ENCODE measurements around the gene ZSCAN12.

DNA sequence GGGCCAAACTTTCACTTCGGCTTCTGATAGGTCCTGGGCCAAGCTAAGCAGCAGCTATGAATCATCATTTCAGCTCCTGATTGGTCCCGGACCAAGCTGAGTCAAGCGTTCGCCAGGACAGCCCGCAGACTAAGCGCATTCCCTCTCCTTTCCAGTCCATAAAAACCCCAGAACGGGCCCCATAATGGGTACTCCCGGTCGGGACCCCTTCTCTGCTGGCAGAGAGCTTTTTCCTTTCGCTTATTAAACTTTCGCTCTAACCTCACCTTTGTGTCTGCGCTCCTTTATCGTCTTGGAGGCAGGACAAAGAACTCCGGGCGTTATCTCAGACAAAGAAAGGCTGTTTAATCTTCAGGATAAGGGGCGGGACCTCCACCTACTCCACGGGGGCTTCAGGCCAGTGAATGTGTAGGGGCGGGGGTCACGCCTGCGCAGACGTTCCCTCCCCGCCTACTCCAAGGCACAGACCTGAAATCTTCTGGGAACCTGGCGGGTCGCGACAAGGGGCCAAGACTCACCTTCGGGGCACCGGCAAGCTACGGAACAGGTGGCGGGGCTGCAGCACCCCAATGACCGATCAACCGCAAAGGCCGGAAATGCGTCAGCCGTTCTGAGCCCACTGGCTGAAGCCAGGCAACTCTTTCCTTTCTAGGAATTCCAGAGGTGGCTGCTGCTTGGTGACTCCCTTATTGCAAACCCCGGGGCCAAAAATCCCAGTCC, 63.8 kb downstream of the ZSCAN12 start, which contains the start of gene ZSCAN31:
- peak; percentile 97 for TF ChIP-seq POLR2A (IDR thresholded peaks at IDR 0.05; ENCODE audit: low read length)
- no peak for TF ChIP-seq GATA1 (IDR thresholded peaks at IDR 0.05; ENCODE audit: low read depth, low read length)
